Measurements from ENCODE around the gene MAPK8IP1.

Gene MAPK8IP1

GRCh38 chr11:45925550-45925949 lies 40.1 kb downstream of the MAPK8IP1 start:
- TF ChIP-seq CTCF (IDR thresholded peaks at IDR 0.05) = no peak

- TF ChIP-seq CTCF (IDR thresholded peaks at IDR 0.05) = no peak
These were observed 40.5 kb downstream of the MAPK8IP1 start for GRCh38 chr11:45926001-45926401.

GRCh38 chr11:45926536-45927331 lies 41.3 kb downstream of the MAPK8IP1 start:
- no peak for TF ChIP-seq CTCF (IDR thresholded peaks at IDR 0.05)

GRCh38 chr11:45927332-45927683 lies 41.9 kb downstream of the MAPK8IP1 start:
- TF ChIP-seq CTCF (IDR thresholded peaks at IDR 0.05) = no peak

GRCh38 chr11:45927684-45928413 lies 42.4 kb downstream of the MAPK8IP1 start:
- no peak for TF ChIP-seq CTCF (IDR thresholded peaks at IDR 0.05)

GRCh38 chr11:45928535-45929215 lies 43.2 kb downstream of the MAPK8IP1 start:
- no peak for TF ChIP-seq CTCF (IDR thresholded peaks at IDR 0.05)

- TF ChIP-seq CTCF (IDR thresholded peaks at IDR 0.05) = no peak
These were observed 44.1 kb downstream of the MAPK8IP1 start for GRCh38 chr11:45929486-45930030.

Measured in LNCAP (cell line).